Epidermal melanocyte (primary cell): Measurements from ENCODE around the gene SCUBE1.

ENCODE experiments used
- DNase-seq: peaks from one replicate; pipeline ENCODE4 v3.0.0; 2011; ENCODE audit warnings: low spot score; ENCODE audit not compliant: insufficient read length

The SCUBE1 gene

GRCh38 chr22:43303166-43303565 is 40.0 kb downstream of the SCUBE1 start:
- no peak for DNase-seq

GRCh38 chr22:43302531-43303041 is 40.6 kb downstream of the SCUBE1 start:
- no peak for DNase-seq

GRCh38 chr22:43301866-43302265 is 41.3 kb downstream of the SCUBE1 start:
- no peak for DNase-seq

GRCh38 chr22:43300891-43301676 is 42.1 kb downstream of the SCUBE1 start:
- DNase-seq, result no peak

- DNase-seq, result no peak
Measured at GRCh38 chr22:43299736-43300135, 43.4 kb downstream of the SCUBE1 start.

GRCh38 chr22:43298062-43298801 is 44.9 kb downstream of the SCUBE1 start:
- DNase-seq, result no peak

- DNase-seq, result no peak
Measured at GRCh38 chr22:43297270-43298061, 45.7 kb downstream of the SCUBE1 start.

- DNase-seq, result no peak
Measured at GRCh38 chr22:43296276-43296902, 46.8 kb downstream of the SCUBE1 start.

GRCh38 chr22:43295660-43296059 is 47.5 kb downstream of the SCUBE1 start:
- DNase-seq, result no peak

GRCh38 chr22:43295173-43295572 is 48.0 kb downstream of the SCUBE1 start:
- DNase-seq, result no peak

- DNase-seq, result no peak
Measured at GRCh38 chr22:43293655-43294392, 49.3 kb downstream of the SCUBE1 start.

- peak; percentile 37 for DNase-seq
Measured at GRCh38 chr22:43293259-43293654, 49.9 kb downstream of the SCUBE1 start.

- no peak for DNase-seq
Measured at GRCh38 chr22:43292630-43293018, 50.5 kb downstream of the SCUBE1 start.

- no peak for DNase-seq
Measured at GRCh38 chr22:43291381-43291780, 51.8 kb downstream of the SCUBE1 start.

GRCh38 chr22:43289976-43290721 is 53.0 kb downstream of the SCUBE1 start:
- DNase-seq, result no peak

GRCh38 chr22:43289531-43289963 is 53.6 kb downstream of the SCUBE1 start:
- DNase-seq, result no peak

GRCh38 chr22:43288807-43289420 is 54.3 kb downstream of the SCUBE1 start:
- no peak for DNase-seq

GRCh38 chr22:43288378-43288777 is 54.8 kb downstream of the SCUBE1 start:
- DNase-seq, result no peak

- no peak for DNase-seq
Measured at GRCh38 chr22:43287441-43287840, 55.7 kb downstream of the SCUBE1 start.
